GM12878 (cell line): ENCODE measurements around the gene SLC25A29. TPM values are rescaled to one million over a fixed set of nuclear protein-coding genes. Genes with fewer than 3 reads are reported as not detected.

Source experiments
- ATAC-seq: fragments of 200-7000 bp; cut with Tn5 transposase; 3 replicates; pipeline ENCODE4 v1.9.1; 2020; ENCODE audit warnings: mild to moderate bottlenecking, moderate library complexity
- BruUV-seq: library from RNA; stranded (reverse); fragments of 400-500 nt; replicated peaks from 2 replicates; lab custom pipeline; 2021; lab: Mats Ljungman, UMichigan
- CTCF ChIA-PET: fragments of 300-600 bp; sonication (Branson Sonifier 250); formaldehyde crosslinking; extraction: SDS; loops from one replicate; lab custom pipeline; 2021; ENCODE audit warnings: inconsistent platforms; lab: Yijun Ruan, JAX
- POLR2A ChIA-PET: fragments of 350-600 bp; formaldehyde crosslinking; extraction: SDS; loops from one replicate; lab custom pipeline; 2021; ENCODE audit warnings: inconsistent platforms; lab: Charles Lee
- RAD21 ChIA-PET: fragments of 300-600 bp; sonication (Branson Sonifier 250); formaldehyde crosslinking; loops from one replicate; lab custom pipeline; 2023; ENCODE audit warnings: antibody characterized with exemption; ENCODE audit not compliant: unreplicated experiment; lab: Charles Lee
- SMC1A ChIA-PET: fragments of 300-600 bp; sonication (Branson Sonifier 250); formaldehyde crosslinking; loops from one replicate; lab custom pipeline; 2023; ENCODE audit not compliant: unreplicated experiment, uncharacterized antibody; lab: Charles Lee
- DNase-seq: peaks from one replicate; pipeline ENCODE4 v3.0.0-alpha.2; 2011; ENCODE audit warnings: low read depth, low spot score
- FAIRE-seq: peaks from 3 replicates; lab custom pipeline; 2011; peaks lifted over from hg19 to GRCh38; lab: Jason Lieb, UNC
- H2AFZ ChIP-seq: 2 replicates; pipeline ENCODE4 v1.6.0; 2011; ENCODE audit warnings: low read depth, low read length, control low read depth; ENCODE audit not compliant: control insufficient read depth
- H3K27ac ChIP-seq: 2 replicates; pipeline ENCODE4 v1.5.1; 2011; ENCODE audit warnings: control low read depth; ENCODE audit not compliant: control insufficient read depth, insufficient read depth
- H3K27me3 ChIP-seq, 2 experiments: replicated peaks in 1 of 2; 2 replicates each; pipeline versions ENCODE4 v1.6.0 to v1.6.1; 2011; ENCODE audit warnings: low read length in 1 of 2; ENCODE audit not compliant: control insufficient read depth in 2 of 2, insufficient read depth in 2 of 2
- H3K36me3 ChIP-seq, 2 experiments: 2 replicates each; pipeline ENCODE4 v1.5.1; 2011; ENCODE audit warnings: low read length in 1 of 2; ENCODE audit not compliant: control insufficient read depth in 2 of 2, insufficient read depth in 2 of 2
- H3K4me1 ChIP-seq: 2 replicates; pipeline ENCODE4 v1.6.1; 2011; ENCODE audit warnings: mild to moderate bottlenecking, low read length, moderate library complexity, mixed read lengths; ENCODE audit not compliant: control insufficient read depth, insufficient read depth
- H3K4me2 ChIP-seq: 2 replicates; pipeline ENCODE4 v1.6.0; 2011; ENCODE audit warnings: control low read depth; ENCODE audit not compliant: control insufficient read depth, insufficient read depth
- H3K4me3 ChIP-seq: fragments of 200-600 bp; sonication (generic); 2 replicates; pipeline ENCODE4 v1.5.1; 2016
- H3K79me2 ChIP-seq: 2 replicates; pipeline ENCODE4 v1.6.0; 2011; ENCODE audit warnings: low read length; ENCODE audit not compliant: control insufficient read depth, insufficient read depth
- H3K9ac ChIP-seq: 2 replicates; pipeline ENCODE4 v1.8.0; 2011; ENCODE audit warnings: low read length, control low read depth, mixed read lengths; ENCODE audit not compliant: control insufficient read depth, insufficient read depth
- H3K9me3 ChIP-seq: replicated peaks from 3 replicates; pipeline ENCODE4 v1.5.1; 2011; ENCODE audit warnings: mild to moderate bottlenecking, low read length; ENCODE audit not compliant: control insufficient read depth, insufficient read depth
- H4K20me1 ChIP-seq: 2 replicates; pipeline ENCODE4 v1.6.0; 2011; ENCODE audit not compliant: control insufficient read depth, insufficient read depth
- ASH2L ChIP-seq: fragments of 300-600, 200-600 bp; sonication (generic); IDR thresholded peaks from 2 replicates; pipeline ENCODE4 v1.6.1; 2017; ENCODE audit warnings: low read depth, mild to moderate bottlenecking, borderline replicate concordance
- BMI1 ChIP-seq: fragments of 450-650 bp; IDR thresholded peaks from 2 replicates; pipeline ENCODE4 v1.6.1; 2016; ENCODE audit warnings: mild to moderate bottlenecking, moderate library complexity, borderline replicate concordance
- EGR1 ChIP-seq, 2 experiments: IDR thresholded peaks; 1 replicate in 1 of 2; 2 replicates in 1 of 2; pipeline ENCODE4 v1.6.1; 2011 to 2012; ENCODE audit warnings: low read depth in 2 of 2, low read length in 2 of 2, borderline replicate concordance in 1 of 2, mild to moderate bottlenecking in 1 of 2, moderate library complexity in 1 of 2
- IRF4 ChIP-seq: IDR thresholded peaks from 2 replicates; pipeline ENCODE4 v1.6.1; 2011; ENCODE audit warnings: low read depth, low read length
- JUNB ChIP-seq: IDR thresholded peaks from 2 replicates; pipeline ENCODE4 v1.6.1; 2016; ENCODE audit warnings: antibody characterized with exemption, mild to moderate bottlenecking
- MEF2A ChIP-seq: IDR thresholded peaks from 2 replicates; pipeline ENCODE4 v1.6.1; 2011; ENCODE audit warnings: low read depth, mild to moderate bottlenecking, low read length, moderate library complexity; ENCODE audit not compliant: insufficient read depth
- PRDM15 ChIP-seq: fragments of 450-650 bp; formaldehyde crosslinking; IDR thresholded peaks from 2 replicates; pipeline ENCODE4 v1.4.0; 2020; ENCODE audit warnings: mild to moderate bottlenecking, moderate library complexity
- SRF ChIP-seq, 2 experiments: IDR thresholded peaks; 2 replicates each; pipeline ENCODE4 v1.6.1; 2011; ENCODE audit warnings: low read depth in 2 of 2, low read length in 2 of 2, mild to moderate bottlenecking in 1 of 2, moderate library complexity in 1 of 2
- ZBTB33 ChIP-seq: fragments of 450-650 bp; IDR thresholded peaks from 2 replicates; pipeline ENCODE4 v1.6.1; 2017; ENCODE audit warnings: mild to moderate bottlenecking
- ZNF24 ChIP-seq: fragments of 450-650 bp; IDR thresholded peaks from 2 replicates; pipeline ENCODE4 v1.6.1; 2017; ENCODE audit warnings: antibody characterized with exemption, mild to moderate bottlenecking
- ZNF687 ChIP-seq: fragments of 450-650 bp; IDR thresholded peaks from 2 replicates; pipeline ENCODE4 v1.6.1; 2017; ENCODE audit warnings: mild to moderate bottlenecking, moderate library complexity
- WGBS: methylation state at CpG from one replicate; pipeline ENCODE4 v1.1.6; 2016; ENCODE audit warnings: low lambda C conversion rate; ENCODE audit not compliant: insufficient replicate concordance, insufficient coverage; ENCODE audit errors: missing lambda C conversion rate; 5-methylcytosine and 5-hydroxymethylcytosine counted together
- in situ Hi-C: fragments of 300-500 bp; cut with MboI; formaldehyde crosslinking; loops from 9 replicates; pipeline ENCODE4 v1.14.3; 2018; ENCODE audit warnings: mixed read lengths
- intact Hi-C: fragments of 100-400 bp; cut with micrococcal nuclease; formaldehyde crosslinking; loops from one replicate; pipeline ENCODE4 v1.14.2; 2022; ENCODE audit not compliant: unreplicated experiment
- polyA plus RNA-seq, 11 experiments: library from polyadenylated mRNA; depleted of rRNA in 4 of 11; unstranded in 6 of 11; stranded (reverse) in 5 of 11; fragments of >200 nt; fragmentation: Nextera tagmentation in 4 of 11; fragmentation: Illumina TruSeq in 1 of 11; extraction: Ambion mirVana in 4 of 11; extraction: Trizol in 1 of 11; gene quantifications; 1 replicate in 1 of 11; 2 replicates in 10 of 11; pipeline versions ENCODE4 v1.2.1 to v1.2.3, GENCODE V29; 2011 to 2016; ENCODE audit warnings: inconsistent platforms in 2 of 11, missing spikeins in 2 of 11, low read depth in 1 of 11
- total RNA-seq, 4 experiments: library from RNA; depleted of rRNA in 3 of 4; stranded (reverse); fragments of >200 nt in 3 of 4; fragmentation: Illumina TruSeq in 1 of 4; extraction: Trizol in 1 of 4; gene quantifications; 2 replicates each; pipeline versions ENCODE4 v1.2.1 to v1.2.3, GENCODE V29; 2013 to 2021

Gene SLC25A29
- total and polyA plus RNA-seq, 10 of the 15 experiments (the other 5 are each of a cell fraction or from before 2014, with no cell fraction given): 0.42 to 13.3 (median 4.0) TPM; not detected in 1

GRCh38 chr14:100336618-100337530 lies 30.6 kb upstream of the SLC25A29 start:
- H3K36me3 ChIP-seq: peaks cover 14 to 35% of the 10 kb centered on the region in 2 experiments
- H3K79me2 ChIP-seq: no peaks in the 10 kb centered on the region
- in situ Hi-C loops: no loop called here
- H3K4me3 ChIP-seq: no peak overlapping the region
- no peak overlapping the region for H3K9ac ChIP-seq
- BruUV-seq: no TSS peak
- SMC1A ChIA-PET: interaction anchor here (1.1 to 1.6 kb wide), 3 partner anchors 36 to 39 kb away, joined by 5 to 6 read pairs (median 5); partner anchors contain the start of gene WDR25
- DNase-seq (no peak), FAIRE-seq (peak; percentile 18), ATAC-seq (peak; percentile 62)
- H2AFZ ChIP-seq: no peak overlapping the region
- 34% methylated on average over 18 of the region's 18 CpGs for WGBS
- CTCF ChIA-PET: interaction anchor here (0.8 to 1.9 kb wide), 7 partner anchors 23 to 144 kb away, joined by 3 to 7 read pairs (median 3); no protein-coding TSS in a partner anchor
- intact Hi-C loops: no loop called here
- peaks cover 18% of the 10 kb centered on the region for H3K4me1 ChIP-seq
- POLR2A ChIA-PET: interaction anchor here (0.7 to 1.8 kb wide), 5 partner anchors 36 to 715 kb away, joined by 3 to 5 read pairs (median 4); a partner anchor contains a TSS
- no peaks in the 10 kb centered on the region for H3K27me3 ChIP-seq
- H3K9me3 ChIP-seq: no peaks in the 10 kb centered on the region
- peak overlapping the region; percentile 65 for H3K27ac ChIP-seq
- no peaks in the 10 kb centered on the region for H4K20me1 ChIP-seq
- RAD21 ChIA-PET: interaction anchor here (0.8 to 1.3 kb wide), 2 partner anchors 38 to 43 kb away, joined by 3 to 5 read pairs; a partner anchor contains a TSS
- 0 out of 2 replicates have a peak overlapping the region, but pooled peaks have one; percentile 13 for H3K4me2 ChIP-seq
- TF ChIP-seq ZBTB33 (no peak), ASH2L (no peak), JUNB (peak; percentile 88), BMI1 (no peak), ZNF687 (peak; percentile 99), SRF (IDR thresholded peaks at IDR 0.05; ENCODE audit: low read depth in 2 of 2, low read length in 2 of 2) (no peak), EGR1 (IDR thresholded peaks at IDR 0.05; ENCODE audit: borderline replicate concordance in 1 of 2, low read depth in 2 of 2, low read length in 2 of 2) (peak in 1 of 2 experiments; percentile 22; a peak in 1 of 3 replicates), PRDM15 (CRISPR knock-in tag) (no peak), IRF4 (no peak), MEF2A (0 out of 2 replicates have a peak, but pooled peaks have one; percentile 42), ZNF24 (peak; percentile 46; the same call in 1 of the 2 replicates)
